Measurements from ENCODE around the gene PTX4.

DNA sequence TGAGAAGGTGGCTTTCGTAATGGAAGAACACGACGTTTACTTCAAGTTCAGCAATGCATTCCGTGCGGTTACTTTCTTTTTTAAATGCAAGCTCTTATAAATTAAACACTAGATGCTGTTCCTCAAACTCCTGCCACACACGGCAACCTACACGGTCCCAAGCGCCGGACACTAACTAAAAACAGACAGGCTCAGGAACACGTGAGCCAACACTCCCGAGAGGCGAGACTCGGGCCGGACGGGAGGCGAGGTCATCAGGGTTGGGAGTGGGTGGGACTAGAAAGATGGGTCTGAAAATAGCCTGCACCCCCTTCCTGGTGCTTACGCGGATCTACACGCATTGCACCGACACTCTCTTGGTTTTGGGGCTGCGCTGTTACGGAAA, 20.3 kb downstream of the PTX4 start:
- TF ChIP-seq CTCF (IDR thresholded peaks at IDR 0.05) (no peak), POLR2A (IDR thresholded peaks at IDR 0.05) (no peak)
